GM19043 (cell line): ENCODE results near the gene JAK3.
"Not testable (repeated sequence)": the region's sequence is repeated elsewhere in the genome, so short reads cannot be mapped to it uniquely, and the experiment has no call there.

Experiments
- ATAC-seq: cut with Tn5 transposase; IDR thresholded peaks from one replicate; pipeline ENCODE4 v1.9.1; 2021; ENCODE audit warnings: low read depth; ENCODE audit not compliant: unreplicated experiment

The JAK3 gene

GRCh38 chr19:17847538-17848366, at the start of gene JAK3:
Gene JAK3 (minus strand): TSS chr19:17847982. CDS start chr19:17844417, 3,565 bp downstream.
- peak; percentile 40 for ATAC-seq

- ATAC-seq, result no peak
Observed at GRCh38 chr19:17893766-17894165, 46.0 kb upstream of the JAK3 start.

- no peak for ATAC-seq
Observed at GRCh38 chr19:17889609-17890214, 41.9 kb upstream of the JAK3 start.

- no peak for ATAC-seq
Observed at GRCh38 chr19:17888260-17888659, 40.5 kb upstream of the JAK3 start.

- ATAC-seq, result not testable (repeated sequence)
Observed at GRCh38 chr19:17887221-17887620, 39.4 kb upstream of the JAK3 start.

GRCh38 chr19:17886515-17886914, 38.7 kb upstream of the JAK3 start:
- no peak for ATAC-seq

GRCh38 chr19:17883627-17884410, 36.0 kb upstream of the JAK3 start:
- no peak for ATAC-seq

- no peak for ATAC-seq
Observed at GRCh38 chr19:17881701-17882100, 33.9 kb upstream of the JAK3 start.

- no peak for ATAC-seq
Observed at GRCh38 chr19:17879466-17879865, 31.7 kb upstream of the JAK3 start.

GRCh38 chr19:17877696-17878095, 29.9 kb upstream of the JAK3 start:
- ATAC-seq, result no peak

- ATAC-seq, result no peak
Observed at GRCh38 chr19:17874758-17875135, 27.0 kb upstream of the JAK3 start.

- no peak for ATAC-seq
Observed at GRCh38 chr19:17873786-17874757, 26.3 kb upstream of the JAK3 start.

GRCh38 chr19:17872251-17873001, 24.6 kb upstream of the JAK3 start:
- ATAC-seq, result no peak

GRCh38 chr19:17871878-17872250, 24.1 kb upstream of the JAK3 start, which contains the start of gene SLC5A5:
Gene SLC5A5 (plus strand): TSS chr19:17871945. CDS start chr19:17872320, 375 bp downstream.
- ATAC-seq, result no peak

- no peak for ATAC-seq
Observed at GRCh38 chr19:17871032-17871877, 23.5 kb upstream of the JAK3 start.

- ATAC-seq, result no peak
Observed at GRCh38 chr19:17869114-17869608, 21.4 kb upstream of the JAK3 start.

GRCh38 chr19:17868669-17869068, 20.9 kb upstream of the JAK3 start:
- no peak for ATAC-seq

GRCh38 chr19:17866964-17867486, 19.2 kb upstream of the JAK3 start:
- ATAC-seq, result no peak
